Stomach (tissue), 9 donors: Measurements from ENCODE around the gene ADGRD2. TPM values are rescaled to one million over a fixed set of nuclear protein-coding genes. Genes with fewer than 3 reads are reported as not detected.

Source experiments
- DNase-seq, 2 donors: peaks; one replicate each; pipeline versions ENCODE4 v3.0.0 to v3.0.0-alpha.2; 2013 to 2019
- H3K27ac ChIP-seq, 5 donors: fragments of 200-600 bp in 4 of 5; sonication (generic) in 4 of 5; one replicate each; pipeline ENCODE4 v1.5.1; 2013 to 2019; ENCODE audit warnings: mild to moderate bottlenecking in 1 of 5, moderate library complexity in 1 of 5
- H3K27me3 ChIP-seq, 3 donors: fragments of 200-600 bp; sonication (generic); one replicate each; pipeline ENCODE4 v1.5.1; 2017 to 2019; ENCODE audit warnings: mixed run types in 1 of 3
- H3K36me3 ChIP-seq, 4 donors: fragments of 200-600 bp; sonication (generic); 1 replicate in 3 of 4; 2 replicates in 1 of 4; pipeline ENCODE4 v1.5.1; 2016 to 2019
- H3K4me1 ChIP-seq, 4 donors: fragments of 200-600 bp; sonication (generic); one replicate each; pipeline ENCODE4 v1.5.1; 2016 to 2019
- H3K4me3 ChIP-seq, 4 donors: fragments of 200-600 bp; sonication (generic) in 3 of 4; one replicate each; pipeline ENCODE4 v1.5.1; 2016 to 2019; ENCODE audit warnings: mild to moderate bottlenecking in 1 of 4
- H3K9me3 ChIP-seq, 4 donors: fragments of 200-600 bp; sonication (generic); one replicate each; pipeline ENCODE4 v1.5.1; 2016 to 2019
- CTCF ChIP-seq, 7 experiments: fragments of 450-650 bp in 4 of 7; fragments of 200-600 bp in 3 of 7; sonication (generic) in 3 of 7; IDR thresholded peaks; one replicate each; pipeline ENCODE4 v1.5.1; 2016 to 2019; ENCODE audit warnings: antibody characterized with exemption in 7 of 7, control low read depth in 2 of 7, mild to moderate bottlenecking in 1 of 7
- EP300 ChIP-seq: sonication (generic); formaldehyde crosslinking; IDR thresholded peaks from one replicate; pipeline ENCODE4 v1.6.1; 2017; ENCODE audit warnings: antibody characterized with exemption
- POLR2A ChIP-seq, 4 donors: fragments of 450-650 bp; IDR thresholded peaks; one replicate each; pipeline ENCODE4 v1.6.1; 2016; ENCODE audit warnings: antibody characterized with exemption in 4 of 4, control low read depth in 2 of 4, mild to moderate bottlenecking in 1 of 4, moderate library complexity in 1 of 4
- POLR2AphosphoS5 ChIP-seq, 3 donors: sonication (generic); formaldehyde crosslinking; IDR thresholded peaks; one replicate each; pipeline ENCODE4 v1.6.1; 2016; ENCODE audit warnings: antibody characterized with exemption in 3 of 3
- WGBS, 5 donors: extraction: QIAGEN DNeasy Blood & Tissue Kit in 3 of 5; methylation state at CpG; one replicate each; pipeline versions ENCODE4 v1.1.5 to v1.1.7; 2013 to 2018; 5-methylcytosine and 5-hydroxymethylcytosine counted together
- intact Hi-C: fragments of 100-400 bp; cut with DNase I; formaldehyde crosslinking; loops from one replicate; pipeline ENCODE4 v1.15.1; 2023; ENCODE audit warnings: low total_unique reads
- polyA plus RNA-seq, 3 donors: library from polyadenylated mRNA; stranded (reverse); fragments of 200-250 nt; gene quantifications; one replicate each; pipeline ENCODE4 v1.2.3, GENCODE V29; 2013
- total RNA-seq, 5 donors: library from RNA; depleted of rRNA; stranded (reverse); fragments of >200 nt; gene quantifications; one replicate each; pipeline versions ENCODE4 v1.1.0 to v1.2.3, GENCODE V29; 2014 to 2016
- donor health status: healthy with polysubstance abuse.
- donor health status: Bipolar disorder and iron deficiency.
- donor health status: healthy.

ADGRD2 gene
- total and polyA plus RNA-seq, 8 donors: not detected

GRCh38 chr9:124427281-124427680, 23.0 kb upstream of the ADGRD2 start:
- no peak for DNase-seq
- no peak overlapping the region for H3K27ac ChIP-seq
- no peak for TF ChIP-seq EP300
- TF ChIP-seq CTCF (IDR thresholded peaks at IDR 0.05): no peak
- no peak for TF ChIP-seq POLR2AphosphoS5 (IDR thresholded peaks at IDR 0.05)
- no peak for TF ChIP-seq POLR2A (IDR thresholded peaks at IDR 0.05)
- intact Hi-C loops: no loop called here
- no peak overlapping the region for H3K4me3 ChIP-seq
- WGBS, 5 donors: 57 to 67% (median 64%) methylated on average over 4 of the region's 4 CpGs
- H3K27me3 ChIP-seq: peaks cover 0 to 9% (median 0%) of the 10 kb centered on the region in 3 donors
- H3K36me3 ChIP-seq: no peaks in the 10 kb centered on the region
- H3K9me3 ChIP-seq: no peaks in the 10 kb centered on the region
- no peaks in the 10 kb centered on the region for H3K4me1 ChIP-seq

GRCh38 chr9:124428751-124429529, 21.3 kb upstream of the ADGRD2 start:
- H3K27ac ChIP-seq: no peak overlapping the region
- no peaks in the 10 kb centered on the region for H3K9me3 ChIP-seq
- WGBS, 5 donors: 68 to 77% (median 74%) methylated on average over 23 to 28 of the region's 28 CpGs
- H3K27me3 ChIP-seq: peaks cover 0 to 16% (median 0%) of the 10 kb centered on the region in 3 donors
- intact Hi-C loops: no loop called here
- no peaks in the 10 kb centered on the region for H3K36me3 ChIP-seq
- no peak for DNase-seq
- TF ChIP-seq POLR2AphosphoS5 (IDR thresholded peaks at IDR 0.05): no peak
- TF ChIP-seq CTCF (IDR thresholded peaks at IDR 0.05): no peak
- no peak for TF ChIP-seq EP300
- no peak for TF ChIP-seq POLR2A (IDR thresholded peaks at IDR 0.05)
- H3K4me3 ChIP-seq: no peak overlapping the region
- no peaks in the 10 kb centered on the region for H3K4me1 ChIP-seq

- Histone ChIP-seq H3K36me3 (no peaks in the 10 kb centered on the region), H3K4me1 (no peaks in the 10 kb centered on the region), H3K9me3 (no peaks in the 10 kb centered on the region), H3K27ac (no peak overlapping the region), H3K4me3 (no peak overlapping the region), H3K27me3 (peaks cover 0 to 12% (median 0%) of the 10 kb centered on the region in 3 donors)
- no peak for DNase-seq
- intact Hi-C loops: no loop called here
- WGBS, 5 donors: 70 to 76% (median 73%) methylated on average over 4 of the region's 4 CpGs
- TF ChIP-seq EP300: no peak
- no peak for TF ChIP-seq POLR2AphosphoS5 (IDR thresholded peaks at IDR 0.05)
- no peak for TF ChIP-seq CTCF (IDR thresholded peaks at IDR 0.05)
- no peak for TF ChIP-seq POLR2A (IDR thresholded peaks at IDR 0.05)
Measured at GRCh38 chr9:124429530-124429867, 20.8 kb upstream of the ADGRD2 start.

- TF ChIP-seq POLR2AphosphoS5 (IDR thresholded peaks at IDR 0.05) (no peak), CTCF (IDR thresholded peaks at IDR 0.05) (no peak), POLR2A (IDR thresholded peaks at IDR 0.05) (no peak), EP300 (no peak)
- H3K27ac ChIP-seq: no peak overlapping the region
- H3K36me3 ChIP-seq: no peaks in the 10 kb centered on the region
- H3K27me3 ChIP-seq: peaks cover 0 to 42% (median 0%) of the 10 kb centered on the region in 3 donors
- H3K9me3 ChIP-seq: peaks cover 0 to 8% (median 5%) of the 10 kb centered on the region in 4 donors
- no peak overlapping the region for H3K4me3 ChIP-seq
- DNase-seq: no peak
- intact Hi-C loops: no loop called here
- H3K4me1 ChIP-seq: no peaks in the 10 kb centered on the region
Measured at GRCh38 chr9:124436320-124436719, 13.9 kb upstream of the ADGRD2 start.
